ENCODE measurements around the gene ZNF367. TPM values are rescaled to one million over a fixed set of nuclear protein-coding genes. Genes with fewer than 3 reads are reported as not detected.

Gene ZNF367
- polyA plus RNA-seq, 1 of the 3 experiments (the other 2 are of a cell fraction): 1.5 TPM

DNA sequence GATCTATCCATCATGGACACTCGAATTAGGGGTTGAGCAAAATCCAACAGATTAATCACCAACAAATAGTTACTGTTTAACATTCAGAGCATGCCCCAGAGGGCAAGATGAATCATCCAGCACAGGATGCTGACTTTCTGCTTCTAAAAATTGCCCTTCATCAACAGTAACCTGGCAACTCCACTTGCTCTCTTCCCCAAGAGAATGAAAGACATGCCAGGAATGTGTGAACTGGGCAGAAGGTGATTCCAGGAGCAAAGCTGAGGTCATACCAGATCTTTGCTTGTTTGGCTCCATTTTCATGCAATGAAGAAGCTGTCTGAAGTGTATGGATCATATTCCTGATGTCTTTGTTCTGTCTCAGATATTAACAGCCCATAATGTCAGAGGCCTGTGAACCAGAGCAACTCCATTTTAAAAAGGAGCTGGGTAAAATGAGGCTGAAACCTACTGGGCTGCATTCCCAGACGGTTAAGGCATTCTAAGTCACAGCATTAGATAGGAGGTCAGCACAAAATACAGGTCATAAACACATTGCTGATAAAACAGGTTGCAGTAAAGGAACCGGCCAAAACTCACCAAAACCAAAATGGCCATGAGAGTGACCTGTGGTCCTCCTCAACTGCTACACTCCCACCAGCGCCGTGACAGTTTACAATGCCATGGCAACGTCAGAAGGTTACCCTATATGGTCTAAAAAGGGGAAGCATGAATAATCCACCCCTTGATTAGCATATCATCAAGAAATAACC, 2.5 kb upstream of the ZNF367 start (continued):
- TF ChIP-seq, protein P1, sequence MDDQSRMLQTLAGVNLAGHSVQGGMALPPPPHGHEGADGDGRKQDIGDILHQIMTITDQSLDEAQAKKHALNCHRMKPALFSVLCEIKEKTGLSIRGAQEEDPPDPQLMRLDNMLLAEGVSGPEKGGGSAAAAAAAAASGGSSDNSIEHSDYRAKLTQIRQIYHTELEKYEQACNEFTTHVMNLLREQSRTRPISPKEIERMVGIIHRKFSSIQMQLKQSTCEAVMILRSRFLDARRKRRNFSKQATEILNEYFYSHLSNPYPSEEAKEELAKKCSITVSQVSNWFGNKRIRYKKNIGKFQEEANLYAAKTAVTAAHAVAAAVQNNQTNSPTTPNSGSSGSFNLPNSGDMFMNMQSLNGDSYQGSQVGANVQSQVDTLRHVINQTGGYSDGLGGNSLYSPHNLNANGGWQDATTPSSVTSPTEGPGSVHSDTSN (IDR thresholded peaks at IDR 0.05): peak; percentile 82
- TF ChIP-seq TEAD4 (IDR thresholded peaks at IDR 0.05; ENCODE audit: borderline replicate concordance, insufficient read depth) (peak; percentile 99), FOSL2 (IDR thresholded peaks at IDR 0.05; ENCODE audit: borderline replicate concordance, low read depth) (peak; percentile 98), RFX5 (IDR thresholded peaks at IDR 0.05; ENCODE audit: low read length) (no peak), GATA2 (CRISPR knock-in tag; IDR thresholded peaks at IDR 0.05) (no peak), MEF2A (IDR thresholded peaks at IDR 0.05; ENCODE audit: borderline replicate concordance, low read depth) (peak; percentile 97), MXI1 (IDR thresholded peaks at IDR 0.05; ENCODE audit: low read depth, low read length) (no peak), POLR2AphosphoS5 (IDR thresholded peaks at IDR 0.05; ENCODE audit: low read depth, low read length) (peak; percentile 71; the same call in 1 of the 2 replicates), NRF1 (IDR thresholded peaks at IDR 0.05; ENCODE audit: low read depth, low read length) (no peak), SIN3A (IDR thresholded peaks at IDR 0.05; ENCODE audit: borderline replicate concordance, low read depth, low read length) (peak; percentile 68; the same call in 1 of the 2 replicates)
- TF ChIP-seq, protein P2, sequence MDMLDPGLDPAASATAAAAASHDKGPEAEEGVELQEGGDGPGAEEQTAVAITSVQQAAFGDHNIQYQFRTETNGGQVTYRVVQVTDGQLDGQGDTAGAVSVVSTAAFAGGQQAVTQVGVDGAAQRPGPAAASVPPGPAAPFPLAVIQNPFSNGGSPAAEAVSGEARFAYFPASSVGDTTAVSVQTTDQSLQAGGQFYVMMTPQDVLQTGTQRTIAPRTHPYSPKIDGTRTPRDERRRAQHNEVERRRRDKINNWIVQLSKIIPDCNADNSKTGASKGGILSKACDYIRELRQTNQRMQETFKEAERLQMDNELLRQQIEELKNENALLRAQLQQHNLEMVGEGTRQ (IDR thresholded peaks at IDR 0.05; ENCODE audit: borderline replicate concordance, low read depth, low read length): no peak

DNA sequence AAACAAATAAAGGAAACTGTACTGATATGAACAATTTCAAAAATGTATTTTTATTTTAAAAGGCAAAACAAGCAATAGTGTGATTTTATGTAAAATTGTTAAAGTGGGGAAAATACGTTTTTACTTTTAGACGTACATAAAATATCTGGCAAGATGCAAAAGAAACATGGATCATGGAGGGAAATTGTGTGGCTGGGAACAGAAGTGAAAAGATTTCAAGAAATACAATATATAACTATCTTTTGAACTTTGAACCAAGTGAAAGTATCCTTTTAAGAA, 1.5 kb upstream of the ZNF367 start:
- WGBS (ENCODE audit: low lambda C conversion rate): 13% methylated on average over 2 of the region's 2 CpGs
- Histone ChIP-seq H3K27ac (ENCODE audit: low read depth in 2 of 2, low read length in 1 of 2) (peak overlapping the region; percentile 90 to 94), H3K4me2 (peak overlapping the region; percentile 80)

More for the DNA sequence above, 1.5 kb upstream of the ZNF367 start:
- Histone ChIP-seq H3K4me1 (ENCODE audit: control insufficient read depth in 1 of 2, insufficient read depth in 2 of 2, low read depth in 1 of 2, low read length in 1 of 2) (peaks cover 15 to 17% of the 10 kb centered on the region in 2 experiments), H2AFZ (ENCODE audit: low read depth) (peak overlapping the region; percentile 75), H3K79me2 (ENCODE audit: insufficient read depth) (peaks cover 26% of the 10 kb centered on the region), H3F3A (replicated peaks; ENCODE audit: insufficient read depth) (peaks cover 17% of the 10 kb centered on the region), H3K4me3 (ENCODE audit: low read depth in 2 of 2, low read length in 1 of 2) (peak overlapping the region; percentile 82 to 90), H3K9me3 (no peaks in the 10 kb centered on the region), H3K27me3 (ENCODE audit: insufficient read depth) (no peaks in the 10 kb centered on the region), H3K9ac (peak overlapping the region; percentile 86), H3K9me2 (no peaks in the 10 kb centered on the region), H3K36me3 (replicated peaks in 1 of 2; ENCODE audit: control insufficient read depth in 1 of 2, insufficient read depth in 2 of 2, low read length in 1 of 2) (no peaks in the 10 kb centered on the region), H4K20me1 (ENCODE audit: insufficient read depth) (no peaks in the 10 kb centered on the region)
- ChIA-PET POLR2A (interaction anchor here (1.3 kb wide), 1 partner anchor 31 kb away, joined by 4 read pairs; no protein-coding TSS in a partner anchor), CTCF (interaction anchor here (0.8 to 1.2 kb wide), 5 partner anchors 15 to 247 kb away, joined by 3 to 5 read pairs (median 3); no protein-coding TSS in a partner anchor)
- TF ChIP-seq RFX5 (IDR thresholded peaks at IDR 0.05; ENCODE audit: low read length) (no peak), RCOR1 (IDR thresholded peaks at IDR 0.05; ENCODE audit: low read length) (no peak), FOSL2 (IDR thresholded peaks at IDR 0.05; ENCODE audit: borderline replicate concordance, low read depth) (no peak), POLR2AphosphoS5 (IDR thresholded peaks at IDR 0.05; ENCODE audit: low read depth, low read length) (no peak), ELF1 (IDR thresholded peaks at IDR 0.05) (no peak; the same call in 1 of the 2 replicates), EZH2phosphoT487 (IDR thresholded peaks at IDR 0.05; ENCODE audit: borderline replicate concordance, low read depth) (no peak), NFIC (IDR thresholded peaks at IDR 0.05; ENCODE audit: borderline replicate concordance) (no peak), RXRA (IDR thresholded peaks at IDR 0.05; ENCODE audit: borderline replicate concordance, low read depth) (no peak), MXI1 (IDR thresholded peaks at IDR 0.05; ENCODE audit: low read depth, low read length) (no peak)
- TF ChIP-seq, protein P3, sequence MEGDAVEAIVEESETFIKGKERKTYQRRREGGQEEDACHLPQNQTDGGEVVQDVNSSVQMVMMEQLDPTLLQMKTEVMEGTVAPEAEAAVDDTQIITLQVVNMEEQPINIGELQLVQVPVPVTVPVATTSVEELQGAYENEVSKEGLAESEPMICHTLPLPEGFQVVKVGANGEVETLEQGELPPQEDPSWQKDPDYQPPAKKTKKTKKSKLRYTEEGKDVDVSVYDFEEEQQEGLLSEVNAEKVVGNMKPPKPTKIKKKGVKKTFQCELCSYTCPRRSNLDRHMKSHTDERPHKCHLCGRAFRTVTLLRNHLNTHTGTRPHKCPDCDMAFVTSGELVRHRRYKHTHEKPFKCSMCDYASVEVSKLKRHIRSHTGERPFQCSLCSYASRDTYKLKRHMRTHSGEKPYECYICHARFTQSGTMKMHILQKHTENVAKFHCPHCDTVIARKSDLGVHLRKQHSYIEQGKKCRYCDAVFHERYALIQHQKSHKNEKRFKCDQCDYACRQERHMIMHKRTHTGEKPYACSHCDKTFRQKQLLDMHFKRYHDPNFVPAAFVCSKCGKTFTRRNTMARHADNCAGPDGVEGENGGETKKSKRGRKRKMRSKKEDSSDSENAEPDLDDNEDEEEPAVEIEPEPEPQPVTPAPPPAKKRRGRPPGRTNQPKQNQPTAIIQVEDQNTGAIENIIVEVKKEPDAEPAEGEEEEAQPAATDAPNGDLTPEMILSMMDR (IDR thresholded peaks at IDR 0.05): no peak
- TF ChIP-seq, protein P2 (IDR thresholded peaks at IDR 0.05; ENCODE audit: borderline replicate concordance, low read depth, low read length): no peak
- DNase-seq: no peak
